PC-3 (cell line): ENCODE measurements around the gene CYTH1.

Experiments
- EZH2 ChIP-seq: fragments of 300-600 bp; sonication (generic); IDR thresholded peaks from one replicate; pipeline ENCODE4 v1.6.1; 2017; ENCODE audit warnings: antibody characterized with exemption, mild to moderate bottlenecking, low read length; ENCODE audit not compliant: unreplicated experiment
- EZH2phosphoT487 ChIP-seq: fragments of 300-600 bp; sonication (generic); IDR thresholded peaks from 2 replicates; pipeline ENCODE4 v1.6.1; 2018; ENCODE audit warnings: mild to moderate bottlenecking, antibody characterized with exemption, low read length, borderline replicate concordance
- TF ChIP-seq, protein P1 (sequence below): fragments of 300-600 bp; sonication (generic); conservative IDR thresholded peaks from 2 replicates; pipeline ENCODE4 v1.5.1; 2017; ENCODE audit warnings: antibody characterized with exemption, low read depth, mild to moderate bottlenecking, low read length

DNA sequence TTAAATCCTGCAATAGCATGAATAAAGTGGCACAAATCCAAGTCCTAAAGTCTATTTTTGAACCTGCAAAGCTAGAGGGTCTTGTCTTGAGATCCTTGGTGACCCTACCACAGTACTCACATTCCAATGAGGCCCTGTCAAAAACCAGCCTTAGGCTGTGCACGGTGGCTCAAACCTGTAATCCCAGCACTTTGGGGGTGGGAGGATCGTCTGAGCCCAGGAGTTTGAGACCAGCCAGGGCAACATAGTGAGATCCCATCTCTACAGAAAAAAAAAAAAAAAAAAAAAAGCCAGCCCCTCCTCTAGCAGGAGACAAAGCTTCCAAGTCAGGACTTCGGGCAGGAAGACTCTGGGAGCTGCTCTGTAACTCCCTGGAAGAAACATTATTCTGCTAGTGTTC, 16.3 kb downstream of the CYTH1 start:
- TF ChIP-seq, protein P1, sequence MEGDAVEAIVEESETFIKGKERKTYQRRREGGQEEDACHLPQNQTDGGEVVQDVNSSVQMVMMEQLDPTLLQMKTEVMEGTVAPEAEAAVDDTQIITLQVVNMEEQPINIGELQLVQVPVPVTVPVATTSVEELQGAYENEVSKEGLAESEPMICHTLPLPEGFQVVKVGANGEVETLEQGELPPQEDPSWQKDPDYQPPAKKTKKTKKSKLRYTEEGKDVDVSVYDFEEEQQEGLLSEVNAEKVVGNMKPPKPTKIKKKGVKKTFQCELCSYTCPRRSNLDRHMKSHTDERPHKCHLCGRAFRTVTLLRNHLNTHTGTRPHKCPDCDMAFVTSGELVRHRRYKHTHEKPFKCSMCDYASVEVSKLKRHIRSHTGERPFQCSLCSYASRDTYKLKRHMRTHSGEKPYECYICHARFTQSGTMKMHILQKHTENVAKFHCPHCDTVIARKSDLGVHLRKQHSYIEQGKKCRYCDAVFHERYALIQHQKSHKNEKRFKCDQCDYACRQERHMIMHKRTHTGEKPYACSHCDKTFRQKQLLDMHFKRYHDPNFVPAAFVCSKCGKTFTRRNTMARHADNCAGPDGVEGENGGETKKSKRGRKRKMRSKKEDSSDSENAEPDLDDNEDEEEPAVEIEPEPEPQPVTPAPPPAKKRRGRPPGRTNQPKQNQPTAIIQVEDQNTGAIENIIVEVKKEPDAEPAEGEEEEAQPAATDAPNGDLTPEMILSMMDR = no peak
- TF ChIP-seq EZH2 (no peak), EZH2phosphoT487 (no peak)
